Left cardiac atrium (tissue), 4 donors: ENCODE measurements around the gene RBM19. TPM values are rescaled to one million over a fixed set of nuclear protein-coding genes. Genes with fewer than 3 reads are reported as not detected.
A peak's percentile ranks its signal among the peaks of the same experiment; 100 is the strongest.

Experiments used
- ATAC-seq, 2 donors: fragments of 200-7000 bp; cut with Tn5 transposase; one replicate each; pipeline ENCODE4 v1.9.1; 2020; ENCODE audit warnings: mild to moderate bottlenecking in 2 of 2, moderate library complexity in 2 of 2
- DNase-seq: peaks from one replicate; pipeline ENCODE4 v3.0.0-alpha.2; 2020
- intact Hi-C, 2 donors: fragments of 100-400 bp; cut with DNase I; formaldehyde crosslinking; loops; one replicate each; pipeline versions ENCODE4 v1.14.1 to v1.15.1; 2022 to 2023
- total RNA-seq, 2 donors: library from RNA; stranded (reverse); fragmentation: NEBNext Ultra II Directional; extraction: Animal tissue kit (Norgen Biotek cat#: 25700); gene quantifications; one replicate each; pipeline ENCODE4 v1.2.1, GENCODE V29; 2021
- donor health status: DM: no; HTN: yes; CAD: no.
- donor health status: DM: no; HTN: yes; CAD: no; lungs with severe emphysema.
- donor health status: DM: yes; HTN: yes; CAD: no.
- donor health status: Dilated cardiomyopathy.

RBM19 gene
- total RNA-seq, 2 donors from 2014 or later: 18.1 to 18.8 TPM

GRCh38 chr12:113990250-113991223 lies 24.4 kb upstream of the RBM19 start:
- no peak for ATAC-seq
- DNase-seq: no peak
- intact Hi-C loops: no loop called here

- no peak for DNase-seq
- intact Hi-C loops: loop anchor here in 1 of 2 donors (10.0 kb wide), 2 partner anchors 526 to 646 kb away; no protein-coding TSS in a partner anchor
- no peak for ATAC-seq
Measured at GRCh38 chr12:113988976-113989375, 22.9 kb upstream of the RBM19 start.

GRCh38 chr12:113988064-113988451 lies 21.9 kb upstream of the RBM19 start:
- intact Hi-C loops: loop anchor here in 1 of 2 donors (10.0 kb wide), 2 partner anchors 527 to 647 kb away; no protein-coding TSS in a partner anchor
- no peak for ATAC-seq

GRCh38 chr12:113987261-113988063 lies 21.3 kb upstream of the RBM19 start:
- no peak for ATAC-seq
- DNase-seq: no peak
- intact Hi-C loops: loop anchor here in 1 of 2 donors (10.0 kb wide), 2 partner anchors 527 to 647 kb away; no protein-coding TSS in a partner anchor

More at GRCh38 chr12:113988064-113988451, 21.9 kb upstream of the RBM19 start:
- no peak for DNase-seq

- intact Hi-C loops: loop anchor here (5.0 to 10.0 kb wide), 3 partner anchors 530 to 653 kb away; no protein-coding TSS in a partner anchor
- DNase-seq (no peak), ATAC-seq (no peak)
Measured at GRCh38 chr12:113984464-113984863, 18.3 kb upstream of the RBM19 start.

GRCh38 chr12:113983777-113984448 lies 17.8 kb upstream of the RBM19 start:
- intact Hi-C loops: loop anchor here (5.0 to 10.0 kb wide), 3 partner anchors 531 to 653 kb away; no protein-coding TSS in a partner anchor
- DNase-seq: no peak
- ATAC-seq: no peak

GRCh38 chr12:113983265-113983664 lies 17.1 kb upstream of the RBM19 start:
- no peak for DNase-seq
- ATAC-seq: no peak
- intact Hi-C loops: loop anchor here (5.0 to 10.0 kb wide), 3 partner anchors 532 to 654 kb away; no protein-coding TSS in a partner anchor

- ATAC-seq: no peak
- intact Hi-C loops: loop anchor here (5.0 to 10.0 kb wide), 3 partner anchors 533 to 655 kb away; no protein-coding TSS in a partner anchor
- DNase-seq: no peak
Measured at GRCh38 chr12:113981876-113982275, 15.8 kb upstream of the RBM19 start.

GRCh38 chr12:113980537-113981337 lies 14.6 kb upstream of the RBM19 start:
- DNase-seq: peak; percentile 28
- intact Hi-C loops: loop anchor here (5.0 to 10.0 kb wide), 3 partner anchors 534 to 657 kb away; no protein-coding TSS in a partner anchor
- peak; percentile 64 to 86 for ATAC-seq

GRCh38 chr12:113980054-113980453 lies 13.9 kb upstream of the RBM19 start:
- ATAC-seq: no peak
- DNase-seq: no peak
- intact Hi-C loops: loop anchor here (5.0 to 10.0 kb wide), 3 partner anchors 535 to 657 kb away; no protein-coding TSS in a partner anchor

- DNase-seq: no peak
- intact Hi-C loops: loop anchor here in 1 of 2 donors (10.0 kb wide), 1 partner anchor 1937 kb away; no protein-coding TSS in a partner anchor
- no peak for ATAC-seq
Measured at GRCh38 chr12:113978080-113978479, 12.0 kb upstream of the RBM19 start.

GRCh38 chr12:113974006-113974405 lies 7.9 kb upstream of the RBM19 start:
- ATAC-seq (no peak), DNase-seq (no peak)
- intact Hi-C loops: loop anchor here in 1 of 2 donors (10.0 kb wide), 1 partner anchor 1941 kb away; no protein-coding TSS in a partner anchor

- ATAC-seq (no peak), DNase-seq (no peak)
- intact Hi-C loops: loop anchor here in 1 of 2 donors (10.0 kb wide), 1 partner anchor 1941 kb away; no protein-coding TSS in a partner anchor
Measured at GRCh38 chr12:113973109-113973904, 7.2 kb upstream of the RBM19 start.

- DNase-seq: no peak
- intact Hi-C loops: loop anchor here in 1 of 2 donors (10.0 kb wide), 1 partner anchor 1943 kb away; no protein-coding TSS in a partner anchor
- ATAC-seq: no peak
Measured at GRCh38 chr12:113971392-113971791, 5.3 kb upstream of the RBM19 start.

GRCh38 chr12:113970211-113970610 lies 4.1 kb upstream of the RBM19 start:
- ATAC-seq: no peak
- intact Hi-C loops: loop anchor here in 1 of 2 donors (10.0 kb wide), 1 partner anchor 1945 kb away; no protein-coding TSS in a partner anchor
- DNase-seq: no peak

- intact Hi-C loops: loop anchor here in 1 of 2 donors (10.0 kb wide), 1 partner anchor 537 kb away; no protein-coding TSS in a partner anchor
- DNase-seq: no peak
- no peak for ATAC-seq
Measured at GRCh38 chr12:113967368-113967767, 1.2 kb upstream of the RBM19 start.
